IMR-90 (cell line): ENCODE measurements around the gene IL1B. TPM values are rescaled to one million over a fixed set of nuclear protein-coding genes. Genes with fewer than 3 reads are reported as not detected.

Experiments
- polyA plus RNA-seq, 3 experiments: library from polyadenylated mRNA; depleted of rRNA; stranded (reverse); fragments of >200 nt; gene quantifications; 2 replicates each; pipeline ENCODE4 v1.2.3, GENCODE V29; 2012; ENCODE audit warnings: low replicate concordance in 1 of 3
- total RNA-seq: library from RNA; depleted of rRNA; stranded (reverse); fragments of >200 nt; gene quantifications from 2 replicates; pipeline ENCODE4 v1.2.3, GENCODE V29; 2012
- TF ChIP-seq, protein P1 (sequence below): fragments of 150-350 bp; IDR thresholded peaks from 2 replicates; pipeline ENCODE4 v1.6.1; 2017; ENCODE audit warnings: mild to moderate bottlenecking, antibody characterized with exemption, low read length, low read depth

The IL1B gene
- total and polyA plus RNA-seq, 2 of the 4 experiments (the other 2 are of a cell fraction): 3.0 to 4.4 TPM

DNA sequence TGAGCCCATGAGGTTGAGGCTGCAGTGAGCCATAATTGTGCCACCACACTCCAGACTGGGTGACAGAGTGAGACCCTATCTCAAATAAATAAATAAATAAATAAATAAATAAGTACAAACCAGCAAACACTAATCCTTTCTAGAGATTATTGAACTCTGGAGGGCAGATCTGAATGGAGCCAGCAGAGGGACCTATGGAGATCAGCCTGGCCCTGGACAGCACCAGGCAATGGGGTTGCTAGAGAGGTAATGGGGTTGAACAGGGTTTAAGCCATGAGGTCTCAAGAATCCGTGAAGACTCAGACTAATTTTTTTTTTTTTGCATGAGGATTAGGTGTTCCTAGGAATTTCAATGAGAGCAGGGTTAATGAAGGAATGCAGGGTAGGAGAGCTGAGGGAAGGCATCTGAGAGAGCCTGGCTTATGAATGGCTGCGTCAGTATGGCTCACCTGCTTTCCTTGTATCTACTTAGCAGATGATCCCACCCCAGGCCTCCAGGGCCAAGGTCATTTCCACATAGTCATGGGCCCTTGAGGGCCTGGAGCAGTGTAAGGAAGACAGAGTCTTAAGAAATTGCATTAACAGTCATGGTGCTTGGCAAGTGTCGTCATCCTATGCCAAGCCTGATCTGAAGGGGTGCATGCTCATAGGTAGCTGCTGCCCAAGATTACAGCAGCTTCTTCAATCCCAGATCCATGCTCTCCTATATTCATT lies 39.8 kb upstream of the IL1B start (continued):
- TF ChIP-seq, protein P1, sequence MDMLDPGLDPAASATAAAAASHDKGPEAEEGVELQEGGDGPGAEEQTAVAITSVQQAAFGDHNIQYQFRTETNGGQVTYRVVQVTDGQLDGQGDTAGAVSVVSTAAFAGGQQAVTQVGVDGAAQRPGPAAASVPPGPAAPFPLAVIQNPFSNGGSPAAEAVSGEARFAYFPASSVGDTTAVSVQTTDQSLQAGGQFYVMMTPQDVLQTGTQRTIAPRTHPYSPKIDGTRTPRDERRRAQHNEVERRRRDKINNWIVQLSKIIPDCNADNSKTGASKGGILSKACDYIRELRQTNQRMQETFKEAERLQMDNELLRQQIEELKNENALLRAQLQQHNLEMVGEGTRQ: no peak
